ENCODE data around the gene GAS6. TPM values are rescaled to one million over a fixed set of nuclear protein-coding genes. Genes with fewer than 3 reads are reported as not detected.
"Not testable (repeated sequence)": the region's sequence is repeated elsewhere in the genome, so short reads cannot be mapped to it uniquely, and the experiment has no call there.

GAS6 gene
- total RNA-seq, 1 donor from 2014 or later: 21.8 TPM

DNA sequence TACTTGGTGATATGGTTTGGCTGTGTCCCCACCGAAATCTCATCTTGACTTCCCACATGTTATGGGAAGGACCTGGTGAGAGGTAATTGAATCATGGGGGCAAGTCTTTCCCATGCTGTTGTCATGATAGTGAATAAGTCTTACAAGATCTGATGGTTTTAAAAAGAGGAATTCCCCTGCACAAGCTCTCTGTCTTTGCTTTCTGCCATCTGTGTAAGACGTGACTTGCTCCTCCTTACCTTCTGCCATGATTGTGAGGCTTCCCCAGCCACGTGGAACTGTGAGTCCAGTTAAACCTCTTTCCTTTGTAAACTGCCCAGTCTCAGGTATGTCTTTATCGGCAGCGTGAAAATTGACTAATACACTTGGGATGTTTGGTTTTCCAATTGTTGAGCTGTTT is 4.0 kb upstream of the GAS6 start:
- not testable (repeated sequence) for DNase-seq

DNA sequence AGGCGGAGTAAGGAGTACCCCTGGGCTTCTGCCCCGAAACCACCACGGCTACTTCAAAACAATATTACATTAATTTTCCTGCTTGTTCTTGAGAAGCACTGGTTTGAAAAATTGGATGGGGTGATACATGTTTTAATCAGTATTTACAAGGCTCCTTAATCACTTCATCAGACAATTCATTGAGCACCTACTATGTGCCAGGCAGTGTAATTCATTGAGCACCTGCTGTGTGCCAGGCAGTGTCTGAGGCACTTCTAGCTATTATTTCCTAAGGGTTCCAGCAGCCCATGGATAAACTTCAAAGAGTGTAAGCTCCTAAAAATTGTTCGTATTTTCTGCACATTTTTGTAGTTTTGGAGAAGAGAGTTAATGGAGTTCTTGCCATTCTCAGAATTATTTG is 1.6 kb upstream of the GAS6 start:
- DNase-seq: no peak

- DNase-seq: no peak
Measured at GRCh38 chr13:113864273-113864890, 506 bp upstream of the GAS6 start.

- DNase-seq: peak; percentile 32
Measured at GRCh38 chr13:113862931-113863523, 849 bp downstream of the GAS6 start.

- no peak for DNase-seq
Measured at GRCh38 chr13:113862191-113862930, 1.5 kb downstream of the GAS6 start.

GRCh38 chr13:113861433-113862030 is 2.3 kb downstream of the GAS6 start:
- no peak for DNase-seq

DNA sequence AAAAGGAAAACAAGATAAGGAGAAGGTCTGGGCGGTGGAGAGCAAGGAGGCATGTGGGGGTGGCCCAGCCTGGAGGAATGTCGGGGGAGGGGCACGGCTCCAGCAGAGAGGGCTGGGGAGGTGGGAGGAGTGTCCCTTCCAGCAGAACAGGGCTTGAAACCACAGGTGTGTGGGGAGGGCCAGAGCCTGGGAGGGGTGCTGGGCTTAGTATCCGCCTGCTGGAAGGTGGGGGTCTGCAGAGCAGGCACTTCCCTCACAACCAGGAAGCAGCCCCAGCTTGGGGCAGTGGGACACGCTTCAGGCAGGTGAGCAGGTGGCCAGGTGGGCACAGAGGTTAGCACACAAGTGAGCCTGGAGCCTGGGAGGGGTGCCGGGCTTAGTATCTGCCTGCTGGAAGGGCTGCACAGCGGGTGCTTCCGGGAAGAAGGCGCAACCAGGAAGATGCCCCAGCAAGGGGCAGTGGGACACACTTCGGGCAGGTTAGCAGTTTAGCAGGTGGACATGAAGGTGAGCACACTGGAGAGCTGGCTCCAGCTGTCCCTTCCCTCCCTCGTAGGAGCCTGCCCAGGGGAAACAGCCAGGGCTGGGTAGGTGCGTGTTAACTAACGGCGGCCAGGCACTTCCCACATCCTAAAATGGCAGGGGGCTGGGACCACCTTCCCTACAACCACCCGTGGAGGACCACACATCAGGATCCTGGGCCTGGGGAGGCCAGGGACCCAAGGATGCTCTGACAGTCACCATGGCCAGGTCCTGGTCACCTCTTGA is 3.0 kb downstream of the GAS6 start:
- no peak for DNase-seq

- no peak for DNase-seq
Measured at GRCh38 chr13:113860051-113860664, 3.7 kb downstream of the GAS6 start.

DNA sequence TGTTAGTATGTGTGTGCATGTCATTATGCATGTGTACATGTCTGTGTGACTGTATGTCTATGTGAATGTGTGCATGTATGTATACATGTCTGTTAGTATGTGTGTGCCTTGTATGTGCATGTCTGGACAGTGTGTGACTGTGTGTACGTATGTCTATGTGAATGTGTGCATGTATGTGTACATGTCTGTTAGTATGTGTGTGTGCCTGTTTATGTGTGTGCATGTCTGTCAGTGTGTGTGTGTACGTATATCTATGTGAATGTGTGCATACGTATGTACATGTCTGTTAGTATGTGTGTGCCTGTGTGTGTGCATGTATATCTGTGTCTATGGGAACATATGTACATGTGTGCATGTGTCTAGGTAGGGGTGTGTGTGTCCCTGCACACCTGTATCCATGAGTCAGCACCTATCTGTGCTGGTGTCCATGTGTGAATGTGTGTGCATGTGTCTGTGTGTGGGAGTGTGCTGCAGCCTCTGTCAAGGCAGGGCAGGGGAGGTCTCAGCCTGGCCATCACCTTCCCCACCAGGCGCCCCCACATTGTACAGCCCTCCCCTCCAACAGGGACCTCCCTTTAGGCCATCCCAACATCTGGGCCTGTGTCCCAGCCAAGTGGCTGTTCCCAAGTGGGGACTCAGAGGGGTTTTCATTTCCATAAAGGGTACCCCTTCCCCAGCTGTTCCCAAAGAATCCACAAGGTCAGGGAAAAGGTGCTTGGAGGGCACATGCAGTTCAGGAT is 4.4 kb downstream of the GAS6 start:
- DNase-seq: no peak

DNA sequence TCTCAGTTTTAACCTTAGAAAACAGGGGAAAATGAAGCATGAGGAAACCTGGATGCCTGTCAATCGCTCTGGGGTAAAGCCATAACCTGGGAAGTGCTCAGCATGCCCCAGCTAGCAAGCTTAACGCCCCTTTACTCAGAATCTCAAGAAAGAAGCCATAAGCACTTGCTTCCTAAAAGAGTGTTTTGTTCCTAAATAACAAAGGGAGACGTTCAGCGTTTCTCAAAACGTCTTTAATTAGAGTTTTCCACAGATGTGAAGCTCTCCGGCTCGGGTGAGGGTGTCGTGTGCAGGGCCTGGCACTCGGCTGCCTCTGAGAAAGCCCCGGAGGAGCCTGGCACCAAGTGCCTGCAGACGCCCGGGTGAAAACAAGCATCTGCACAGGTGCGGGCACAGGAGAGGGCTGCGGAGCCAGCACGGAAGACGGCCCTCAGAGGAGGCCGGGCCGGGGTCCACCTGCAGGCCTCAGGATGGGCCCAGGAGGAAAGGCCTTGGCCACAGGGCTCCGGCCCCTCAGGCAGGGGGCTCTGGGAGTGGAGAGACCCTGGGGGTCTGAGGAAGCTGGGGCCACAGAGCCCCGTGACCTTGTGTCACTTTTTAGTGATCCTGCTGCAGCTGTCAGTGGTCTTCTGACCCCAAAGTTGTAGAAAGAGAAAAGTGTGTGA is 6.2 kb downstream of the GAS6 start:
- no peak for DNase-seq

- DNase-seq: no peak
Measured at GRCh38 chr13:113856716-113857065, 7.2 kb downstream of the GAS6 start.

GRCh38 chr13:113855931-113856715 is 7.8 kb downstream of the GAS6 start:
- no peak for DNase-seq

- DNase-seq: no peak
Measured at GRCh38 chr13:113855012-113855921, 8.6 kb downstream of the GAS6 start.

GRCh38 chr13:113854238-113855011 is 9.5 kb downstream of the GAS6 start:
- no peak for DNase-seq

- no peak for DNase-seq
Measured at GRCh38 chr13:113853518-113854237, 10.2 kb downstream of the GAS6 start.

DNA sequence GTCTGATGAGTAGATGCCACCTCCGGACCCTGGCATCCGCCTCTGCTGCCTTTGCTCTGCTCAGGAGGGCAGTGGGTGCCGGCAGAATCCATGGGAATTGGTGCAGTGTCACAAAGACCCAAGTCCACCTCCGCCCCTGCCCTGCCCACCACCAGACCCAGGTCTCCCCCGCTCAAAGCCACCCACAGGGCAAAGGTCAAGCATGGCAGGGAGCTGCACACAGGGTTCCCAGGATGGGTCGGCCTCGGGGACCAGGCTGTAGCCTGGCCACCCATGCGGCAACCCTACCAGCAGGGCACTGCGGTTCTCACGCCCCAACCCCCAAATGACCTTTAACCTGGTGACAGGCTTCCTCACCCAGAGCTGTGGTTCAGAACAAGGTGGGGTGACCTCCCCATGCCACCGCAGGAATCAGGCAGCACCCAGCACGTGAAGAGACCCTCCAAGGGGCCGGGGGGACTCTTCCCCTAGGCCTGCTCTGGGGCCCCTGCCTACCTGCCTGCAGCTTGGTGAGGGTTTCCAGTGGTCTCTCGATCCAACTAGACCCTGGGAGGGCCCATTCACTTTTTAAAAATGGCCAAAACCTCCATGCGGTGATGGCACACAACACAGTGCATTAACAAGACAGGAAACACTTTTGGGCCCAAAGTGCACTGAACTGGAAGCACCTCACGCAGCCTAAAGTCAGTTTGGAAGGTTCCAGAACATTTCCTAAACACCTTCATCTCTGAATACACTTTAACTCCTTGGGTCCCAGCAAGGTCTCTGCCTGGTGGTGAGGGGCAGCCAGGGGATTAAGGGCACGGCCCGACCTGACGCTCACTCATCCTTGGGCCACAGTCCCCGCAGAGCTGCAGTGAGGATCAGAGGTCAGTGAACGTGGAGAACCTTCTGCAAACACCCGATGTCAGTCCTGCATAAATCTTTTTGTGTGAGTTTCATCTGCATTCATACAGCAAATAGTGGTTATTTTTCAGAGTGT is 11.0 kb downstream of the GAS6 start:
- no peak for DNase-seq
